ENCODE measurements around the gene FNTB. TPM values are rescaled to one million over a fixed set of nuclear protein-coding genes. Genes with fewer than 3 reads are reported as not detected.

The FNTB gene
- total and polyA plus RNA-seq, 12 donors = 12.2 to 27.2 (median 22.3) TPM

DNA sequence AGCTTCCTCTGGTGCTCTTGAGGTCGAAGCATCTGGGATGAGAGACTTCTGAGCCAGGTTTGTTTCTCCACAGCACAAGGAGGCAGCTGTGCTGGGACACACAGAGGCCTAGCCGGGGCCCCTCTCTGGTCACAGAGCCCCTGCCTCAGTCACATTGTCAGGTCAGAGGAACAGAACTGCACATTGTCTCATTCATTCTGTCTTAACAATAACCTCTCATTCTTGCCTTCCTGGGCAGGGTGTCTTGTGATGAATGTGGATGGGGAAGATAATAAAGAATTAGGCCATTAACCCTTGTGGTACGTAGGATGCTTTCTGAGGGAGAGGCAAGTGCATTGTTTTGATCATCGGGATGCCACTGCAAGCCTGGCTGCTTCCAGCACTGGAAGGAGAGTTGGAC lies 29.8 kb downstream of the FNTB start:
- intact Hi-C loops (cut with DNase I) = no loop called here
- no peak for DNase-seq
- H3K4me3 ChIP-seq = no peak overlapping the region
- H3K27ac ChIP-seq = peak overlapping the region in 1 of 5 donors; percentile 56
- H3K4me1 ChIP-seq (replicated peaks in 1 of 2) = peaks cover 0 to 20% of the 10 kb centered on the region in 2 donors
- no peaks in the 10 kb centered on the region for H3K9me3 ChIP-seq (replicated peaks in 1 of 3)
- WGBS, 4 donors = 86 to 93% (median 90%) methylated on average over 3 to 4 of the region's 4 CpGs
- no peaks in the 10 kb centered on the region for H3K27me3 ChIP-seq
- H3K36me3 ChIP-seq (replicated peaks in 1 of 2) = peaks cover 0 to 8% of the 10 kb centered on the region in 2 donors
- TF ChIP-seq CTCF (IDR thresholded peaks at IDR 0.05) = no peak
- TF ChIP-seq POLR2A (IDR thresholded peaks at IDR 0.05) = no peak

GRCh38 chr14:65019944-65020566 lies 33.4 kb downstream of the FNTB start:
- Histone ChIP-seq H3K4me1 (replicated peaks in 1 of 2) (peaks cover 0 to 11% of the 10 kb centered on the region in 2 donors), H3K27ac (no peak overlapping the region), H3K36me3 (replicated peaks in 1 of 2) (no peaks in the 10 kb centered on the region), H3K4me3 (no peak overlapping the region), H3K27me3 (no peaks in the 10 kb centered on the region), H3K9me3 (replicated peaks in 1 of 3) (no peaks in the 10 kb centered on the region)
- WGBS, 4 donors = 53 to 63% (median 56%) methylated on average over 8 to 9 of the region's 9 CpGs
- intact Hi-C loops (cut with DNase I) = loop anchor here (5.0 kb wide), 1 partner anchor 33 kb away; the partner anchor contains the start of gene FNTB (in 2 of the 2)
- TF ChIP-seq POLR2A (IDR thresholded peaks at IDR 0.05) (no peak), CTCF (IDR thresholded peaks at IDR 0.05) (peak; percentile 63 to 91 (median 82))
- DNase-seq = peak; percentile 36 to 81 (median 51)

- 85 to 96% (median 92%) methylated on average over 5 of the region's 5 CpGs for WGBS, 4 donors
- DNase-seq = no peak
- intact Hi-C loops (cut with DNase I) = loop anchor here (5.0 kb wide), 1 partner anchor 38 kb away; the partner anchor contains the start of gene FNTB (in 2 of the 2)
- no peaks in the 10 kb centered on the region for H3K27me3 ChIP-seq
- no peak for TF ChIP-seq POLR2A (IDR thresholded peaks at IDR 0.05)
- no peak overlapping the region for H3K4me3 ChIP-seq
- no peak overlapping the region for H3K27ac ChIP-seq
- H3K4me1 ChIP-seq (replicated peaks in 1 of 2) = peaks cover 0 to 3% of the 10 kb centered on the region in 2 donors
- no peaks in the 10 kb centered on the region for H3K9me3 ChIP-seq (replicated peaks in 1 of 3)
- peaks cover 0 to 22% of the 10 kb centered on the region in 2 donors for H3K36me3 ChIP-seq (replicated peaks in 1 of 2)
Observed at GRCh38 chr14:65024957-65025356, 38.3 kb downstream of the FNTB start.

- Histone ChIP-seq H3K27ac (no peak overlapping the region), H3K27me3 (no peaks in the 10 kb centered on the region), H3K4me3 (no peak overlapping the region), H3K36me3 (replicated peaks in 1 of 2) (peaks cover 0 to 27% of the 10 kb centered on the region in 2 donors), H3K4me1 (replicated peaks in 1 of 2) (no peaks in the 10 kb centered on the region), H3K9me3 (replicated peaks in 1 of 3) (no peaks in the 10 kb centered on the region)
- TF ChIP-seq CTCF (IDR thresholded peaks at IDR 0.05) (no peak), POLR2A (IDR thresholded peaks at IDR 0.05) (no peak)
- WGBS, 4 donors = 82 to 91% (median 89%) methylated on average over 6 of the region's 6 CpGs
- intact Hi-C loops (cut with DNase I) = no loop called here
- no peak for DNase-seq
Observed at GRCh38 chr14:65025818-65026217, 39.1 kb downstream of the FNTB start.

DNA sequence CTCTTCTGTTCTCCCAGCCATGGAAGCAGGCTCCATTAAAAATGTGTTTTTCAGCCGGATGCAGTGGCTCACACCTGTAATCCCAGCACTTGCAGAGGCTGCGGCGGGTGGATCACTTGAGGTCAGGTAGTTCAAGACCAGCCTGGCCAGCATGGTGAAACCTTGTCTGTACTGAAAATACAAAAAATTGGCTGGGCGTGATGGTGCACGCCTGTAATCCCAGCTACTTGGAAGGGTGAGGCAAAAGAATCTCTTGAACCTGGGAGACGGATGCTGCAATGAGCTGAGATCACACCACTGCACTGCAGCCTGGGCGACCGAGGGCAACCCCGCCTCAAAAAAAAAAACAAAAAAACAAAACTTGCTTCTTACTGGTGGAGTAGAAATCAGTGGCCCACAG lies 39.8 kb downstream of the FNTB start:
- Histone ChIP-seq H3K27me3 (no peaks in the 10 kb centered on the region), H3K36me3 (replicated peaks in 1 of 2) (peaks cover 0 to 27% of the 10 kb centered on the region in 2 donors), H3K27ac (no peak overlapping the region), H3K9me3 (replicated peaks in 1 of 3) (no peaks in the 10 kb centered on the region), H3K4me3 (no peak overlapping the region), H3K4me1 (replicated peaks in 1 of 2) (no peaks in the 10 kb centered on the region)
- intact Hi-C loops (cut with DNase I) = no loop called here
- TF ChIP-seq POLR2A (IDR thresholded peaks at IDR 0.05) (no peak), CTCF (IDR thresholded peaks at IDR 0.05) (no peak)
- no peak for DNase-seq
- WGBS, 4 donors = 91 to 98% (median 95%) methylated on average over 9 of the region's 9 CpGs
